HG03575 (cell line): ENCODE measurements around the gene NUMBL.
"Not testable (repeated sequence)": the region's sequence is repeated elsewhere in the genome, so short reads cannot be mapped to it uniquely, and the experiment has no call there.

ENCODE experiments used
- ATAC-seq: cut with Tn5 transposase; IDR thresholded peaks from one replicate; pipeline ENCODE4 v1.9.1; 2021; ENCODE audit not compliant: unreplicated experiment, insufficient number of reproducible peaks, low FRiP score; ENCODE audit errors: extremely low read depth

NUMBL gene

GRCh38 chr19:40690050-40690692, at the start of gene NUMBL:
NUMBL (minus strand) TSS chr19:40690651; CDS start chr19:40690483, 168 bp downstream.
- no peak for ATAC-seq

GRCh38 chr19:40739030-40739839, 48.8 kb upstream of the NUMBL start:
- ATAC-seq: no peak

GRCh38 chr19:40737102-40737644, 46.7 kb upstream of the NUMBL start:
- no peak for ATAC-seq

- no peak for ATAC-seq
Observed at GRCh38 chr19:40736661-40737060, 46.2 kb upstream of the NUMBL start.

- ATAC-seq: no peak
Observed at GRCh38 chr19:40735013-40735771, 44.7 kb upstream of the NUMBL start.

- ATAC-seq: no peak
Observed at GRCh38 chr19:40733149-40733548, 42.7 kb upstream of the NUMBL start.

GRCh38 chr19:40732304-40732703, 41.9 kb upstream of the NUMBL start:
- not testable (repeated sequence) for ATAC-seq

- not testable (repeated sequence) for ATAC-seq
Observed at GRCh38 chr19:40730065-40730464, 39.6 kb upstream of the NUMBL start.

- ATAC-seq: no peak
Observed at GRCh38 chr19:40726279-40726678, 35.8 kb upstream of the NUMBL start.

GRCh38 chr19:40724855-40725254, 34.4 kb upstream of the NUMBL start:
- no peak for ATAC-seq

- no peak for ATAC-seq
Observed at GRCh38 chr19:40724315-40724714, 33.9 kb upstream of the NUMBL start.

- no peak for ATAC-seq
Observed at GRCh38 chr19:40723661-40724254, 33.3 kb upstream of the NUMBL start.

- no peak for ATAC-seq
Observed at GRCh38 chr19:40721936-40722661, 31.6 kb upstream of the NUMBL start.

GRCh38 chr19:40721140-40721486, 30.7 kb upstream of the NUMBL start:
- ATAC-seq: no peak

- no peak for ATAC-seq
Observed at GRCh38 chr19:40719414-40719894, 29.0 kb upstream of the NUMBL start.

GRCh38 chr19:40718774-40719391, 28.4 kb upstream of the NUMBL start:
- no peak for ATAC-seq

GRCh38 chr19:40717880-40718773, 27.7 kb upstream of the NUMBL start:
- no peak for ATAC-seq
